Lower leg skin (tissue), 4 donors: Measurements from ENCODE around the gene ZNF514. TPM values are rescaled to one million over a fixed set of nuclear protein-coding genes. Genes with fewer than 3 reads are reported as not detected.

ENCODE experiments used
- DNase-seq, 2 donors: peaks; one replicate each; pipeline ENCODE4 v3.0.0-alpha.2; 2019; ENCODE audit warnings: low spot score in 2 of 2
- H3K4me3 ChIP-seq: fragments of 200-600 bp; sonication (generic); 2 replicates; pipeline ENCODE4 v1.5.1; 2017; ENCODE audit warnings: mild to moderate bottlenecking, low read depth; ENCODE audit not compliant: poor library complexity, severe bottlenecking
- CTCF ChIP-seq, 3 donors: fragments of 450-650 bp; IDR thresholded peaks; one replicate each; pipeline ENCODE4 v1.5.1; 2016; ENCODE audit warnings: antibody characterized with exemption in 3 of 3, mild to moderate bottlenecking in 3 of 3, moderate library complexity in 2 of 3
- POLR2A ChIP-seq, 2 donors: fragments of 450-650 bp; IDR thresholded peaks; one replicate each; pipeline ENCODE4 v1.6.1; 2016 to 2017; ENCODE audit warnings: antibody characterized with exemption in 2 of 2, mild to moderate bottlenecking in 1 of 2, moderate library complexity in 1 of 2
- WGBS, 2 donors: methylation state at CpG; one replicate each; pipeline ENCODE4 v1.1.5; 2018; 5-methylcytosine and 5-hydroxymethylcytosine counted together
- intact Hi-C: fragments of 100-400 bp; cut with DNase I; formaldehyde crosslinking; loops from one replicate; pipeline ENCODE4 v1.15.0; 2023; ENCODE audit warnings: low total_unique reads
- total RNA-seq, 4 donors: library from RNA; depleted of rRNA; stranded (reverse); fragments of >200 nt; gene quantifications; one replicate each; pipeline ENCODE4 v1.1.0, GENCODE V29; 2016

The ZNF514 gene
- total RNA-seq, 4 donors from 2014 or later, result 6.2 to 20.5 (median 14.2) TPM

- 24 to 25% methylated on average over 5 of the region's 5 CpGs for WGBS, 2 donors
- intact Hi-C loops, result no loop called here
- TF ChIP-seq CTCF (IDR thresholded peaks at IDR 0.05), result no peak
- no peak for TF ChIP-seq POLR2A (IDR thresholded peaks at IDR 0.05)
- peak overlapping the region; percentile 91 for H3K4me3 ChIP-seq
- no peak for DNase-seq
These were observed 37.5 kb downstream of the ZNF514 start for GRCh38 chr2:95122197-95122551.

DNA sequence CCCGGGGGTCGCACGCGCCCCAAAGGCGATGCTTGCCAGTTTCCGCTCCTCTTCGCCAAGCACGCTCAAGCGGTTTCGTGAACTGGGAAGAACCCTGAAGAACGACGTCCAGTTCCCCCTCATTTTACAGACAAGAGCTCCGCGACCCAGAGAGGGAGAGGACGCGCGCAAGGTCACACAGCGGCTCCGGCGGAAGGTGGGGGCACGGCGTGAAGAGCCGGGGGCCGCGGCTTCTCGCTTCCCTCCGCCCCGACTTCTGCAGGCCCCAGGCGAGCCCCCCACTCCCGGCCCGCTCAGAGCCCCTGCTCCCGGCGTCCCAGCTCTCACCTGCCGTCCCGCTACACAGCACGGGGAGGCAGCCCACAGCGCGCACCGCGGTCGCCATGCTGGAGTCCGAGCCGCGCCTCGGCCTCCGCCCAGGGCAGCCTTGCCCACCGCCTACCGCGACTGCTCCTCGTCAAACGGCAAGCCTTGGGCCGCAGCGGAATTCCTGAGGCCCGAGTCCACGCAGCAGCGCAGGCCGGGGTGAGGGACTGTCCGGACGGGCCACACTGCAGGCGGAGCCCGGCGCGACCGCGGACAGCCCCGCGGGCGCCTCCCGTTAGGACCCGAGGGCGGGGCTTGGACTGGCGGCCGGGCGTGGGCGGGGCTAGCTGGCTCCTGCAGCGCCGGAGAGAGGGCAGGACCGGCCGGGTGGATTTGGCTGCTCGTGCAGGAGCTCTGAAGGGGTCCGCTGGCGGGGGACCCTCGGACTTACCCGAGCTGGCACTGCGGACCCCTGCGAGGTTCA, 38.0 kb downstream of the ZNF514 start, which contains the start of gene MRPS5:
MRPS5 (minus strand) TSS at position 402 of the 790 bp plus-strand sequence; CDS start at position 385, 17 bp downstream.
- peak; percentile 77 to 96 for DNase-seq
- no peak for TF ChIP-seq CTCF (IDR thresholded peaks at IDR 0.05)
- no peak for TF ChIP-seq POLR2A (IDR thresholded peaks at IDR 0.05)
- intact Hi-C loops, result no loop called here
- H3K4me3 ChIP-seq, result peak within 1 kb of the TSS; percentile 91
- 0% methylated on average over 52 to 80 of the region's 86 CpGs for WGBS, 2 donors

DNA sequence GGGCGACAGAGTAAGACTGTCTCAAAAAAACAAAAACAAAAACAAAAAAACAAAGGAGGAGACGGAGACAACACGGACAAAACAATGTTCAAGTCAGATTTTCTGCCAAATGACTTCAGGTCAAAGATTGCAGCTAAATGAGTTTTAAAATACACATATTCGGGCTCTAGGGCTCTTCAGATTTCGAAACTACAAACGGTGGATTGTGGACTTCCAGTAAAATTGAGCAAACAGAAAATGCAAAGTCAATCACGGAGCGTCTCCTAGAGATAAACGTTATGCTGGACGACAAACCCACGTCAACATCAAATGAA, 38.6 kb downstream of the ZNF514 start:
- intact Hi-C loops, result no loop called here
- TF ChIP-seq POLR2A (IDR thresholded peaks at IDR 0.05), result no peak
- WGBS, 2 donors, result 1 to 2% methylated on average over 11 of the region's 11 CpGs
- no peak for DNase-seq
- H3K4me3 ChIP-seq, result peak overlapping the region; percentile 91

DNA sequence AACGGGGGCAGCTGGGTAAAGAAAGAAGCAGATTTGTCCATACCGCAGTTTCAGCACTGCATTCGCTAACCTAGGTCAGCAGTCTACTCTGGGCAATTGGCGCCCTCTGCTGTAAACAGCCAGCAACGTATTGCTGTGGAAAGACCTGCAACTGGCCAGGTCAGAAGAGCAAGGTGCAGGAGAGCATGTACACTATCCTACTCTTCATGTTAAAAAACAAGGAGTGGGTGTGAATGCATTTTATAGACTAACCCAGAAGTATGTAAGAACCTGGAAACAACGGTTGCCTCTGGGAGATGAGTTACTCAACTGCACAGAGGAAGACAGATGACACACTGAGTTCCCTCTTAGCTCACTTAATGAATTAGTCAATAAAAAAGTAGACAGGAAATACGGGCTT, 44.2 kb downstream of the ZNF514 start:
- intact Hi-C loops, result loop anchor here (10.0 kb wide), 1 partner anchor 91 kb away; the partner anchor contains the start of gene MAL
- DNase-seq, result peak in 1 of 2 donors; percentile 33
- TF ChIP-seq POLR2A (IDR thresholded peaks at IDR 0.05), result no peak
- TF ChIP-seq CTCF (IDR thresholded peaks at IDR 0.05), result peak in 1 of 3 donors; percentile 48

DNA sequence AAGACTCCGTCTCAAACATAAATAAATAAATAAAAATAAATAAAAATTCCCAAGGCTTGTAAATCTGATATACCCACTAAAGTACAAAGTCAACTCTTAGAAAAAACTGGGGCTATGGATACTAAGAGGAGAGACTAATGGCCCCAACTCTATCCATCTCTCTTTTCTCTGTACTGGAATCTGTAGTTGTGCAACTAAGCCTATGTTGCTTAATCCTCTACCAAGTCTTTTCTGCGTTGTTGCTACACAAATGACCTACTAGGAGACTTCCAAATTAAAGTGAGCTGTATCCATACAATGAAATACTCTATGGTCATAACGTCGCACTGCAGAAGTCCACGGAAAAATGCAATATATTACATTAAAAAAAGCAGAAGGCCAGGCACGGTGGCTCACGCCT, 46.2 kb downstream of the ZNF514 start:
- 97 to 98% methylated on average over 7 of the region's 7 CpGs for WGBS, 2 donors
- intact Hi-C loops, result loop anchor here (10.0 kb wide), 1 partner anchor 89 kb away; the partner anchor contains the start of gene MAL
- no peak overlapping the region for H3K4me3 ChIP-seq
- DNase-seq, result no peak
- TF ChIP-seq CTCF (IDR thresholded peaks at IDR 0.05), result no peak

More for the DNA sequence above, 44.2 kb downstream of the ZNF514 start:
- WGBS, 2 donors, result 19 to 20% methylated on average over 7 of the region's 7 CpGs
- H3K4me3 ChIP-seq, result no peak overlapping the region

DNA sequence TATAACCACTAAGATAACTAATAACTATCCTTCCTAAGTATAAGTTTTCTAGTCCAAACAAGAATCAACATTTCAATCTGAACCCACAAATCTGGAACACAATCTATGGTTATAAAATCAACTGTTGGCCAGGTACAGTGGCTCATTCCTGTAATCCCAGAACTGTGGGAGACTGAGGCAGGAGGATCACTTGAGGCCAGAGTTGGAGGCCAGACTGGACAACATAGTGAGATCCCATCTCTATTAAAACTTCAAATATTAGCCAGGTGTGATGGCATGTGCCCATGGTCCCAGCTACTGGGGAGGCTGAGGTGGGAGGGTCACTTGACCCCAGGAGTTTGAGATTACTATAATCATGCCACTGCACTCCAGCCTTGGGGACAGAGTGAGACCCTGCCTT, 49.3 kb downstream of the ZNF514 start:
- DNase-seq, result no peak
- intact Hi-C loops, result loop anchor here (10.0 kb wide), 1 partner anchor 86 kb away; the partner anchor contains the start of gene MAL
- H3K4me3 ChIP-seq, result no peak overlapping the region
- no peak for TF ChIP-seq CTCF (IDR thresholded peaks at IDR 0.05)
- no peak for TF ChIP-seq POLR2A (IDR thresholded peaks at IDR 0.05)
